ENCODE results near the gene SOAT1.
"Not testable (repeated sequence)": the region's sequence is repeated elsewhere in the genome, so short reads cannot be mapped to it uniquely, and the experiment has no call there.

SOAT1 gene

DNA sequence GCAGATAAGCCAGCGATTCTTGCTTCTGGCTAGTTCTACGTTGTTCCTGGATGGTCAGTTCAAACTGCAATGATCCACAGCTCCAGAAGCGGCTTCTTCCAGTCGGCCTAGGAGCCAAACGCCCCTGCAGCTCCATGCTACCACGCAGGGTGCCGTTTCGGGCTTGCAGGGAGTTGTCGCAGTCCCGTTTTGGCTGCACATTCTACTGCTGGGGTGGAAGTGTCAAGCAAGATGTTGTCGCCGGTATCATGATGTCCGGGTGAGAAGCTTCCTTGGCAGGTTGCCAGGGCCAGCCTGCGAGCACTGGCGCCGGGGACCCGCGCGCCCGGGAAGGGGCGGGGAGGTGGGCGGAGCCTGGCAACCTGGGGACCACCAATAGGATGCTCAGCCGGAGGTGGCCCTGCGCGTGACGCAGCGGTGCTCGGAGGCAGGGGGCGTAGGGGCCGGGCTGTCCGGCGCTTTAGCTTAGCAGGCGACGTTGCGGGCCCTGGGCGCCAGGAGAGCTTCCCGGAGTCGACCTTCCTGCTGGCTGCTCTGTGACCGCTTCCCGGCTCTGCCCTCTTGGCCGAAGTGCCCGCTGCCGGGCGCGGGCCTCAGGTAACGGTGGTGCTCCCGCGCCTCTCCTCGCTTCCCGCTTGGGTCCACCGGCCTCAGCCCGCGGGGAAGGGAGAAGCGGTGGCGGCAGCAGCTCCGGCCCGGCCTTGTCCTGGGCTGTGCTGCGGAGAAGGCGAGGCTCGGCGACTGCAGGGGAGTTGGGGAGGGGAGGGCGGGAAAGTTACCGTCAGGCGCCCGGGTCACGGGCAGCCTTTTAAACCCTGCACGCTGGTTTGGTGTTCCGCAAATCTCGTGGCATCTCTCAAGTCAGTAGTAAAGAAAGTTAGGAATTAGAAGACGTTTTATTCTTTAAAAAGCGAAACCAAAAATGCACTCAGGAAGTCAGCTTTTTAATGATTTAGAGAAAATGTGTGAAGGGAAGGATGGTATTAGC is at the start of gene SOAT1:
Gene SOAT1 (plus strand): TSS at position 458 of the 988 bp plus-strand sequence. CDS start 8,888 bp downstream, outside the sequence.
- TF ChIP-seq POLR2A (IDR thresholded peaks at IDR 0.05; ENCODE audit: low read depth, low read length) = peak; percentile 89
- peak; percentile 83 for DNase-seq (ENCODE audit: insufficient read length, low spot score)
- FAIRE-seq = no peak

DNA sequence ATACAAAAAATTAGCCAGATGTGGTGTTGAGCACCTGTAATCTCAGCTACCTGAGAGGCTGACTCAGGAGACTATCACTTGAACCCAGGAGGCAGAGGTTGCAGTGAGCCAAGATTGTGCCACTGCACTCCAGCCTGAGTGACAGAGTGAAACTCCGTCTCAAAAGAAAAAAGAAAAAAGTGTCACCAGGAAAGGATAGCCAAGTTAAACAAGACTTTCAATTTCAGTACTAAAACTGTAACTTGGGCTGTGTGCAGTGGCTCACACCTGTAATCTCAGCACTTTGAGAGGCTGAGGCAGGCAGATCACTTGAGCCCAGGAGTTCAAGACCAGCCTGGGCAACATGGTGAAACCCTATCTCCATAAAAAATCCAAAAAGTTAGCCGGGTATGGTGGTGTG is 48.2 kb upstream of the SOAT1 start:
- FAIRE-seq; DNase-seq (ENCODE audit: insufficient read length, low spot score): not testable (repeated sequence)

DNA sequence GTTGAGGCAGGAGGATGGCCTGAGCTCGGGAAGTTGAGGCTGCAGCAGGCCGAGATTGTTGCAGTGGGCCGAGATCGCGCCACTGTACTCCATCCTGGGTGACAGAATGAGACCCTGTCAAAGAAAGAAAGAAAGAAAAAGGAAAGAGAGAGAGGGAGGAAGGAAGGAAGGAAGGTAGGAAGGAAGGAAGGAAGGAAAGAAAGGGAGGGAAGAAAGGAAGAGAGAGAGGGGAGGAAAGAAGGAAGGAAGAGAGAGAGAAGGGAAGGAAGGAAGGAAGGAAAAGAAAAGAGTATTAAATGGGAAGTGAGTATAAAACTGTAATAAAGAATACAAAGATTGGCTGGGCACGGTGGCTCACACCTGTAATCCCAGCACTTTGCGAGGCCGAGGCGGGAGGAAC is 45.7 kb upstream of the SOAT1 start:
- DNase-seq (ENCODE audit: insufficient read length, low spot score) = no peak
- TF ChIP-seq POLR2A (IDR thresholded peaks at IDR 0.05; ENCODE audit: low read depth, low read length) = no peak
- FAIRE-seq = no peak

DNA sequence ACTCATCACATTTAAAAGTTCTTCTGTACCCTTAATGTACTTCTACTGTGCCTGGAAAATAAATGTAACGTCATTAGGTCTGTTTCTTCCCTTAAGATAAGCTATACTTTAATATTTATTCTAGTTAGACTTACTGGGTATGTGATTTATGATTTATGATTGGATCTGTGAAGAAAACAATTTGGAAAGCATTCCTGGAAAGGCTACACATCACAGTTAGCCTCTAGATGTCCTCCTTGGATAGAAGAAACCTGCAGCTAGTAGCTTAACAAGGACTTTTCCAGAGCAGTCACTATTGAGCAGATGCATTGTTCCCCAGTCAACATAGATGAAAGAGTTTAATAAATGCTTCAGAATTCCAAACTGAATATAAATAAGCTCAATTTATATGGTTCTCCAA is 41.9 kb upstream of the SOAT1 start:
- peak; percentile 19 for DNase-seq (ENCODE audit: insufficient read length, low spot score)
- FAIRE-seq = no peak
- TF ChIP-seq POLR2A (IDR thresholded peaks at IDR 0.05; ENCODE audit: low read depth, low read length) = no peak

DNA sequence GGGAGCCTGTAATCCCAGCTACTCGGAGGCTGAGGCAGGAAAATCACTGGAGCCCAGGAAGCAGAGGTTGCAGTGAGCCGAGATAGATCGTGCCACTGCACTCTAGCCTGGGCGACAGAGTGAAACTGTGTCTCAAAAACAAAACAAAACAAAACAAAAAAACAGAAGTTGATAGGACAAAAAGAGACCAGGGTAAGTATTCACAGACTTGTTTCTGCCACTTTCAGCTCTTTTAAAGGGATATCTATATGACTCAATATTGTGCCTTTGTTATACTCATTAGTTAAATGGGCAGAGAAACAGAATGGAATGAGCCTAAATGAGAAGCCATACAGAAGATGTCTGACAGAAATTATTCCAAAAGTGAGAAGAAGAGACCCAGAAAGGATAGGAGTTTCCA is 41.0 kb upstream of the SOAT1 start:
- FAIRE-seq = no peak
- DNase-seq (ENCODE audit: insufficient read length, low spot score) = no peak

DNA sequence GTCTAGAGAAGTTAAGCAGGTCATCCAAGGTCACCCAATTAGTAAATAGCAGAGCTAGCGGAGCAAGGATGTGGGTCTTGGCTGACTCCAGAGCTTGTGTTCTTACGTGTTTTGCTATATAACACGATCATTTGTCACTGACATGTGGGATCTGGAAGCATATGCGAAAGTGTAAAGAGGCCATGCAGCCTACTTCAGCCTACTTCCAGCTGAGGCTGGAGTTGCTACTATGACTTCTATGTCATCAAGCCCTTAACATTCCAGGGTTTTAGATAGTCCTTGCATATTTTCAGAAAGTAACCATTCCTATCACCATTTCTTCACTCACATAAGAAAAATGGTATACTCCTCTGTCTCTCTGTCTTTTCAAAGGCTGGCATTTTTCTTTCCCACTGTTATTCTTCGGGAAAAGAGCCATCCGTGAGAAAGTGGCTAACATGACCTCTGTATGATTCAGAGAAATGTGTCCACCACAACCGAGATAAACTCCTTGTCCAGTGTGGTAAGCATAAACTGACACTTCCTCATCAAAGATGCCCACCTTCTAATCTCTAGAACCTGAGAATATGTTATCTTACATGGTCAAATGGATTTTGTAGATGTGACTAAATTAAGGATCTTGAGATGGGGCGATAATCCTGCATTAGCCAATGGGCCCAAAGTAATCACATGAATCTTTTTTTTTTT is 40.2 kb upstream of the SOAT1 start:
- DNase-seq (ENCODE audit: insufficient read length, low spot score) (no peak), FAIRE-seq (no peak)
- no peak for TF ChIP-seq POLR2A (IDR thresholded peaks at IDR 0.05; ENCODE audit: low read depth, low read length)

More for the DNA sequence above, 41.0 kb upstream of the SOAT1 start:
- no peak for TF ChIP-seq POLR2A (IDR thresholded peaks at IDR 0.05; ENCODE audit: low read depth, low read length)

DNA sequence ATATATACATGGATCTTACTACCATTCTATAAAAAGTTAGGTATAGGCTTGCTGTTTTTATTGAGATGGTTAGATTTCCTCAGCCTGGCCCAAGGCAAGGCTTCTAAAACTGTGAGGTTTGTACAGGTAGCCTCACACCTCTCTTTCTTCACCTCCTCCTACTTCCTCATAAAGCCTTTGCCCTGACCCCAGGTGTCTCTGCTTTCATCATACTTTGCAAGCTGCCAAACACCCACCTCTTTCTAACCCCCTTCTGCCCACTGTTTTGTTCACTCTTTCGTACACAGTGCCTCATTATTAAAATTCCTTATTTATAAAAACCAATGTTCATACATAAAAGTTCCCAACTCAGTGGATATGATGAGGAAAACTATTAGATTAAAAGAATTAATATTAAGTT is 31.4 kb upstream of the SOAT1 start:
- DNase-seq (ENCODE audit: insufficient read length, low spot score) (no peak), FAIRE-seq (no peak)

DNA sequence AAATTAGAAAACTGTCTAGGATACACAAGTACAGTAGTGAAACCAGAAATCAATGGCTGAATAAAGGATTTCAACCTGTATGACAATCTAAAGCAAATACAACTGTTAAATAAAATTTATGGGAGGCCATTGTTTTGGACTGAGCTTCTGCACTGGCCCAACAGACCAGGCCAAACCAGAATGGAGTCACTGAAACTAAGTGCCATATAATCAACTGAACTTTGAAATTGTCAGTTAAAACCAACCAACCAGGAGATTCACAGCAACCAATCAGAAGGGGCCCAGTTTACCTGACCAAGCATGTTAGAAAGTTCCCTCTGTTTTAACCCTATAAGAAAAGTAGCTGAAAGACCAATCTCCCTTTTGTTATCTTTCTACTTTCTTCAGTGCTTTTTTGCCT is 30.5 kb upstream of the SOAT1 start:
- FAIRE-seq (no peak), DNase-seq (ENCODE audit: insufficient read length, low spot score) (no peak)
- TF ChIP-seq POLR2A (IDR thresholded peaks at IDR 0.05; ENCODE audit: low read depth, low read length) = no peak

More for the DNA sequence above, 31.4 kb upstream of the SOAT1 start:
- TF ChIP-seq POLR2A (IDR thresholded peaks at IDR 0.05; ENCODE audit: low read depth, low read length) = no peak

DNA sequence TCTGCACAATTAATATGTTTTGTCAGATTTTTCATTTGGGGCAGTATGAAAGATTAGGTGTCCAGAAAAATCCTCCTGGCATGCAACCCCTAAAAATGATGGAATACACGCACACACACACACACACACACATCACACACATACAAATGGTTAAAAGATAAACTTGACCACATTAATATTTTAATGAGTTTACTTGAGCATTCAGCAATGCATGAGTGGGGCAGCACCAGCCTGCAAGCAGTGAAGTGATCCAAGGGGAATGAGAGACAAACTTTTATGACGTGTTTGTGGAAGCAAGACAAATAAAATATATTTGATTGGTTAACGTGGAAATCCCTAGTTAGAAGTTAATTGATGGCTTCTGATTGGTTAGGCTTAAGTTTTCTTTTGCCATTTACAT is 29.1 kb upstream of the SOAT1 start:
- no peak for FAIRE-seq

DNA sequence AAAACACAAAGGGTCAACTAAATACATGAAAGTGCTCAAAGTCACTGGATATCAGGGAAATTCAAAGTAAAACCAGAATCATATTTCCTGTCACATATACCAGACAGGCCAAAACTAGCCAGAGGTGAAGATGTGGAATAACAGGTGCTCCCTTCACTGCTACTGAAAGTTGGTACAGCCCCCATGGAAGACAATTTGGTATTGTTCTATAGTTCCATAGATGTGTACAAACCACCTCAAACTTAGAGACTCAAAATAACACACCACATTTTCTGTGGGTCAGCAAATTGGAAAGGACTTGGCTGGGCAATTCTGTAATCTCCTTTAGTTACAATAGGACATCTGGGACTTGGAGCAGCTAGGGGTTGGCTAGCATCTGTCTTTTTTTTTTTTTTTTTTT is 24.5 kb upstream of the SOAT1 start:
- DNase-seq (ENCODE audit: insufficient read length, low spot score) (no peak), FAIRE-seq (no peak)
- no peak for TF ChIP-seq POLR2A (IDR thresholded peaks at IDR 0.05; ENCODE audit: low read depth, low read length)

More for the DNA sequence above, 29.1 kb upstream of the SOAT1 start:
- TF ChIP-seq POLR2A (IDR thresholded peaks at IDR 0.05; ENCODE audit: low read depth, low read length) = no peak
- DNase-seq (ENCODE audit: insufficient read length, low spot score) = no peak

DNA sequence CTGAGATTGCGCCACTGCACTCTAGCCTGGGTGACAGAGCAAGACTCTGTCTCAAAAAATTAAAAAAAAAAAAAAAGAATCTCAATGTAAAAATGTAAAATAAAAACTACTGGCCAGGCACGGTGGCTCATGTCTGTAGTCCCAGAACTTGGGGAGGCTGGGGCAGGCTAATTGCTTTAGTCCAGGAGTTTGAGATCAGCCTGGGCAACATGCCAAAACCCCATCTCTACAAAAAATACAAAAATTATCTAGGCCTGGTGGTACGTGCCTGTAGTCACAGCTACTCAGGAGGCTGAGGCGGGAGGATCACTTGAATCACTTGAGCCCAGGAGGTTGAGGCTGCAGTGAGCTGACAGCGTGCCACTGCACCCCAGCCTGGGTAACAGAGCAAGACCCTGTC is 19.2 kb upstream of the SOAT1 start:
- not testable (repeated sequence) for DNase-seq (ENCODE audit: insufficient read length, low spot score); FAIRE-seq

DNA sequence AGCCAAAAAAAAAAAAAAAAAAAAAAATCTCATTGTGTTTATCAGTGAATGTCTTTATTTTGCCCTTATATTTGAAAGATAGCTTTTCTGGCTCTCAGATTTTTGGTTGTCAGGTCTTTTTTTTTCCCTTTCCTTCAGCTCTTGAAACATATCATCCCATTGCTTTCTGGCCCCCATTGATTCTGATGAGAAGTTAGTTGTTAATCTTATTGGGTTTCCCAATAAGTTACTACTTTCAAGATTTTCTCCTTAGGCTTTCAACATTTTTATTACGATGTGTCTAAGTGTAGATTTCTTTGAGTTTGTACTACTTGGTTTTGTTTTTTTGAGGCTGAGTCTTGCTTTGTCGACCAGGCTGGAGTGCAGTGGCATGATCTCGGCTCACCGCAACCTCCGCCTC is 14.7 kb upstream of the SOAT1 start:
- no peak for TF ChIP-seq POLR2A (IDR thresholded peaks at IDR 0.05; ENCODE audit: low read depth, low read length)
- FAIRE-seq = no peak
- DNase-seq (ENCODE audit: insufficient read length, low spot score) = no peak

DNA sequence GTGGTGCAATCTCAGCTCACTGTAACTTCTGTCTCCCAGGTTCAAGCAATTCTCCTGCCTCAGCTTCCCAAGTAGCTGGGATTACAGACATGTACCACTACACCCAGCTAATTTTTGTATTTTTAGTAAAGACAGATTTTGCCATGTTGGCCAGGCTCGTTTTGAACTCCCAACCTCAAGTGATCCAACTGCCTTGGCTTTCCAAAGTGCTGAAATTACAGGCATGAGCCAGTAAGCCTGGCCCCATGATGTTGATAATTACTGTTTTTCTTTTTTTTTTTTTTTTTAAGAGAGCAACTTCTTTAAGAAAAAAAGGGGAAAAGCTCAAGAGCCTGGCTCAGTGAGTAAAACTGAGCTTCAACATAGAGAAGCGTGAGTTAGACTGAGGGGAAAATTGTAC is 9.6 kb upstream of the SOAT1 start:
- DNase-seq (ENCODE audit: insufficient read length, low spot score) (no peak), FAIRE-seq (no peak)
- no peak for TF ChIP-seq POLR2A (IDR thresholded peaks at IDR 0.05; ENCODE audit: low read depth, low read length)

DNA sequence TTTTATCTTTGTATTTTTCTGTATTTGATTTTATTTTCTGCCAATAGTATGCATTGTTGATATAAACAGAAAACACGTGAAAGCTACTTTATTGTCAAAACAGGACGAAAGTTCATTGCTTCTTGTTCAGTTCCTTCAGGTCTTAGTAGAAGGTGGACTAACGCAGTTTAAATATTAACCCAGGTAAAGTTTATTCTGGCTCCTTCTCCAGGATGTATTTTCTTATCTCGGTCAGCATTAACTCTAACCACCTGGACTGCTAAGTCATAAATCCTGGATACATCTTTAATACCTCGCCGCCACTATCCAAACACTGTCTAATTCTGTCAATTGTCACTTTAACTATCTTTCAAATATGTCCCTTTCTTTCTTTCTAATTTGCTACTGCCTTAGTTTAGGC is 5.7 kb upstream of the SOAT1 start:
- FAIRE-seq (no peak), DNase-seq (ENCODE audit: insufficient read length, low spot score) (no peak)
- no peak for TF ChIP-seq POLR2A (IDR thresholded peaks at IDR 0.05; ENCODE audit: low read depth, low read length)

DNA sequence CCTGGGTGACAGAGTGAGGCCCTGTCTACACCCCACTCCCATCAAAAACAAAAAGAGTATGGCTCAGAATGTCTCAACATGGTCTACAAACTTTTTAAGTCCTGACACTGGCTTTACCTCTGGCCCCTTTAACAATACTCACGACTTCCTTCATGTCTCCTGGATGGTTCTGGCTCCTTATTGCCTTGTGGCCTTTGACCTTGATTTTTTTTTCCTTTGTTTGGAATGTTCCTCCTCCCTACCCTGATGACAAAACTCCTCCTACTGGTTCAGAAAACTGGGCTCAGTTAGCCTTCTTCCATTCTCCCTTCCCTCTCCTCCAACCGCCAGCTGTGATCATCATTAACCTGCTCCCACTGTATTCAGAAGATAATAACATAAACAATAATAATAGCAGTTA is 4.6 kb upstream of the SOAT1 start:
- no peak for FAIRE-seq
- no peak for DNase-seq (ENCODE audit: insufficient read length, low spot score)
- TF ChIP-seq POLR2A (IDR thresholded peaks at IDR 0.05; ENCODE audit: low read depth, low read length) = no peak

All from H54 (cell line).